ENCODE measurements around the gene RTL10. TPM values are rescaled to one million over a fixed set of nuclear protein-coding genes. Genes with fewer than 3 reads are reported as not detected.

The RTL10 gene
- total RNA-seq, 4 donors from 2014 or later, result 6.8 to 24.3 (median 17.7) TPM

GRCh38 chr22:19821523-19822300 lies 33.0 kb downstream of the RTL10 start:
- Histone ChIP-seq H3K27ac (no peak overlapping the region), H3K36me3 (no peaks in the 10 kb centered on the region), H3K4me1 (no peaks in the 10 kb centered on the region), H3K9me3 (no peaks in the 10 kb centered on the region), H3K27me3 (no peaks in the 10 kb centered on the region), H3K4me3 (no peak overlapping the region)
- intact Hi-C loops (cut with DNase I; ENCODE audit: low total_unique reads), result no loop called here
- no peak for DNase-seq
- TF ChIP-seq CTCF (IDR thresholded peaks at IDR 0.05) (no peak), POLR2A (IDR thresholded peaks at IDR 0.05) (no peak)

- no peaks in the 10 kb centered on the region for H3K9me3 ChIP-seq
- no peak for DNase-seq
- TF ChIP-seq CTCF (IDR thresholded peaks at IDR 0.05) (no peak), POLR2A (IDR thresholded peaks at IDR 0.05) (no peak)
These were observed 33.7 kb downstream of the RTL10 start for GRCh38 chr22:19820880-19821522.

GRCh38 chr22:19819911-19820879 lies 34.5 kb downstream of the RTL10 start:
- no peaks in the 10 kb centered on the region for H3K27me3 ChIP-seq
- no peak overlapping the region for H3K4me3 ChIP-seq
- no peak for TF ChIP-seq POLR2A (IDR thresholded peaks at IDR 0.05)
- TF ChIP-seq CTCF (IDR thresholded peaks at IDR 0.05), result no peak
- no peak for DNase-seq
- no peak overlapping the region for H3K27ac ChIP-seq
- intact Hi-C loops (cut with DNase I; ENCODE audit: low total_unique reads), result no loop called here
- no peaks in the 10 kb centered on the region for H3K36me3 ChIP-seq
- no peaks in the 10 kb centered on the region for H3K4me1 ChIP-seq
- H3K9me3 ChIP-seq, result no peaks in the 10 kb centered on the region

More at GRCh38 chr22:19820880-19821522, 33.7 kb downstream of the RTL10 start:
- Histone ChIP-seq H3K4me1 (no peaks in the 10 kb centered on the region), H3K36me3 (no peaks in the 10 kb centered on the region), H3K27ac (no peak overlapping the region), H3K4me3 (no peak overlapping the region), H3K27me3 (no peaks in the 10 kb centered on the region)
- intact Hi-C loops (cut with DNase I; ENCODE audit: low total_unique reads), result no loop called here

GRCh38 chr22:19819208-19819910 lies 35.3 kb downstream of the RTL10 start:
- TF ChIP-seq CTCF (IDR thresholded peaks at IDR 0.05) (no peak), POLR2A (IDR thresholded peaks at IDR 0.05) (no peak)
- no peaks in the 10 kb centered on the region for H3K9me3 ChIP-seq

More at GRCh38 chr22:19819208-19819910, 35.3 kb downstream of the RTL10 start:
- Histone ChIP-seq H3K4me1 (no peaks in the 10 kb centered on the region), H3K27ac (no peak overlapping the region), H3K36me3 (no peaks in the 10 kb centered on the region), H3K4me3 (no peak overlapping the region), H3K27me3 (no peaks in the 10 kb centered on the region)
- DNase-seq, result no peak
- intact Hi-C loops (cut with DNase I; ENCODE audit: low total_unique reads), result no loop called here
